Stimulated activated CD4-positive, alpha-beta T cell treated with anti-CD3 and anti-CD28 coated beads, Interleukin-2, amount 100 ng/mL, for 48 hours (primary cell): ENCODE measurements around the gene SCRN3.

Experiments used
- DNase-seq, 2 donors: peaks; one replicate each; pipeline ENCODE4 v3.0.0-alpha.2; 2020

The SCRN3 gene

DNA sequence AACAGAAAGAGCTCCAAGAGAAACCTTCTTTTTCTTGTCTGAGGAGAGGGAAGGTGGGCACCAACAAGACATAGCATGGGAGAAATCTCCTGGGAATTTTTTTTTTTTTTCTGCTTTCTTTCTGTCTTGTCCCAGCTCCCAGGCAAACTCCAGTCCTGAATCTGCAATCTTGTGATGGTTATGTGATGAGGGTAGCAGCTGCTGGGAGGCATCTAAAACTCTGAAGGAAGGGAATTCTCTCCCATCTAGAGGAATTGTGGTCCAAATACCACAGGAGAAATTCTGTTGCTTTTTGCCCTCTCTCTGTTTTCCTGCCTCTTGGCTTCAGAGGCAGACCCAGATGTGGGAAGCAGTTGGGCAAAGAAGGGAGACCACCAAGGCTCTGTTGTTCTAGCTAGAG lies 16.7 kb downstream of the SCRN3 start:
- no peak for DNase-seq

GRCh38 chr2:174428214-174428613 lies 32.7 kb downstream of the SCRN3 start:
- no peak for DNase-seq

DNA sequence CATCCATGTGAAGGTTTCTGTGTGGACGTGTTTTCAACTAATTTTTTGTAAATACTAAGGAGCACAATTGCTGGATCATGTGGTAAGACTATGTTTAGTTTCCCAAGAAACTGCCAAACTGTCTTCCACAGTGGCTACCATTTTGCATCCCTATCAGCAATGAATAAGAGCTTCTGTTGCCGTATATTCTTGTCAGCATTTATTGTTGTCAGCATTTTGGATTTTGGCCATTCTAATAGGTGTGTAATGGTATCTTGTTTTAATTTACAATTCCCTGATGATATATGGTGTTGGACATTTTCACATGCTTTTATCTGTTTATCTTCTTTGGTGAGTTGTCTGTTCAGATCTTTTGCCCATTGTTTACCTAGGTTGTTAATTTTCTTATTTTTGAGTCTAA lies 34.5 kb downstream of the SCRN3 start:
- no peak for DNase-seq

DNA sequence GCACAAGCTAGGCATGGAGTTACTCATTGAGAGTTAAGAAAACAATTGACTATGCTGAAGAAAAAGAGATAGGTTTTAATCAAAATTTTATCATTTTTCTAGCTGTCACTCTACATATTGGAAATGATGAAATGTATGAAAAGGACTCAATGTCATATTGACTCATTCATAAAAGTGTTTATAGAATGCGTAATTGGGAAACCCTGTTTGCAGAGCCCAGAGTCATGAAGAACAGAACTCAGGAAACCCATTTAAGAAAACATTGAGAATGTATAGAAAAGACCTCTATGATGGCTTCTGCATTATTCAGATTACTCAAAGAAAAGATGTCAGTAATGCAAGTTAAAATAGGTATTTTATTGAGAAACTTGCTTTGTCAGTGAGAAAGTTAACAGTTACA lies 36.4 kb downstream of the SCRN3 start:
- DNase-seq, result no peak

- no peak for DNase-seq
These were observed 40.8 kb downstream of the SCRN3 start for GRCh38 chr2:174436351-174436750.

DNA sequence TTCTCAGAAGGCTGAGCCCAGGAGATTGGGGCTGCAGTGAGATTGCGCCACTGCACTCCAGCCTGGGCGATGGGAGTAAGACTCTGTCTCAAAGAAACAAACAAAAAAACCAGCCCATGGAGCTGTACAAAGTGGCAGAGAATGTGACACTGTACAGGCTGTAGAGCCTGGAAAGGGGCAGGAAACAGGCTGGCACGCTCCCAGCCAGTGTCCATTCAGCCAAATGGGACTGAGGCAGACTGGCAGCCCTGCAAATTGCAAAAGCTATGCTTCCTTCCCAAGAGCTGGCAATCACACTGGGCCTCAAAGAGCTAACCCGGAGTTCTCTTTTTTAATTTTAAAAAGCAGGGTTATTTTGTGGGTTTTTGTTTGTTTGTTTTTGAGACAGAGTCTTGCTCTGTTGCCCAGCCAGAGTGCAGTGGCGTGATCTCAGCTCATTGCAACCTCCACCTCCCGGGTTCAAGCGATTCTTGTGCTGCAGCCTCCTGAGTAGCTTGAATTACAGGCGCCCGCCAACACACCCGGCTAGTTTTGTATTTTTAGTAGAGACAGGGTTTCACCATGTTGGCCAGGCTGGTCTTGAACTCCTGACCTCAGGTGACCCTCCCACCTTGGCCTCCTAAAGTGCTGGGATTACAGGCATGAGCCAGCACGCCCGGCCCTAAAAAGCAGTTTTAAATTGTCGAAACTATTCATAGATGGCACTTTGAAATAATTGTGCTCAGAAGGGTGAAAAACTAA lies 42.8 kb downstream of the SCRN3 start:
- DNase-seq, result no peak

DNA sequence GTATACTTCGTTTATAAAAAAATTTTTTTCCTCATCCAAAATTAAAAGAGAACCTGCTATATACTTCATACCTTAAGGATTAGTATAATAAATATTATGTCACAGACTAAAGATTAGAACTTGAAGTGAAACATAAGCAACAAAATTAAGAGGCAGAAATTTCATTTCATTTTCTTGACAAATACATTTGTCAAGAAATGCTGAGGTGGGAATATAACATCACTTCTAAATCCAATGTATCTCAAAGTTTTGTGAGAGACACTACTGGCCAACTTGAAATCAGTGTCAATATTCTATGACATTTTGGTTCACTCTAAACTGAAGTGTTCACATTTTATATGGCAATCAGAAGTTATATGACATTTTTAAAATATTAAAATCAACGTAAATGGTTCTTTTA lies 43.8 kb downstream of the SCRN3 start:
- no peak for DNase-seq

GRCh38 chr2:174439950-174440349 lies 44.4 kb downstream of the SCRN3 start:
- DNase-seq, result no peak

DNA sequence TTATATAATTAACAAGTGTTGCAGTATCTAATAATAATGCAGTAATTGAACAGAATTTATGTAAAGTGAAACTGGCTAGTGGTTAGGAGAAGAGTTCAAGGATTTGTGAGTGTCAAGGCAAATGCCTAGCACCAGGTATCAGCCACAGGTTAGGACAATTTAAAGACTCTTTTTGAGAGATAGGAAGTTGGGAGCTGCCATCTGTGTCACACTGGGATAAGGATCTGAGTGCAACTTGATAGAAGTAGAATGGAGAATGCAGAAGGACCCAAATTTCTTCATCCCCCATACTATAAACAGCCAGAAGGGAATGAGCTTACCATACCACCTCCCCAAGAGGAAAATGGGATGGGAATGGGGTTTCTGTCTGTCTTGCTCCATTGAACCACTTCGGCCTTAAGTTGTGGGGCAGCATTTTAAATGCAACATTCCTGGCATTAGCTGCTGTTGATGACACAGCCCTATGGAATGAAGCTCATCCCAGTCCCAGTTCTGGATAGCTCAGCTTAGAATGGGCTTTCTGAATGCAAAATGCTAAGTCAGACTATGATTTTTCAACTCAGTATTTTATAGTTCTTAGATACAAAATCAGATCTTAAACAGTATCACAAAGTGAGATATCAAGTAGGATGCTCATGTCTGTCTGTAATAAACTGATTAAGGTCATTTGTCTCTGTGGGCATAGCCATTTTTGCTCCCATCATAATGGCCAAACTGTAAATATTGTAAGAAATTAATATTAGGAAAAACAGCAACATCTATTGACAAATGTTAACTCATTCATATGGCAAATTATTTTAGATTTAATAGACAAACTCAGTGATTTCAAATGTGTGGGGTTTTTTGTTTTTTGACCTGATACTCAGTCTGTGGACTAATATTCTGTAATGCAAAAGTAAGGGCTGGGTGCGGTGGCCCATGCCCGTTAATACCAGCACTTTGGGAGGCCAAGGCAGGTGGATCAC lies 47.3 kb downstream of the SCRN3 start:
- no peak for DNase-seq

- DNase-seq, result no peak
These were observed 49.2 kb downstream of the SCRN3 start for GRCh38 chr2:174444761-174445160.

GRCh38 chr2:174445248-174445647 lies 49.7 kb downstream of the SCRN3 start:
- DNase-seq, result no peak

DNA sequence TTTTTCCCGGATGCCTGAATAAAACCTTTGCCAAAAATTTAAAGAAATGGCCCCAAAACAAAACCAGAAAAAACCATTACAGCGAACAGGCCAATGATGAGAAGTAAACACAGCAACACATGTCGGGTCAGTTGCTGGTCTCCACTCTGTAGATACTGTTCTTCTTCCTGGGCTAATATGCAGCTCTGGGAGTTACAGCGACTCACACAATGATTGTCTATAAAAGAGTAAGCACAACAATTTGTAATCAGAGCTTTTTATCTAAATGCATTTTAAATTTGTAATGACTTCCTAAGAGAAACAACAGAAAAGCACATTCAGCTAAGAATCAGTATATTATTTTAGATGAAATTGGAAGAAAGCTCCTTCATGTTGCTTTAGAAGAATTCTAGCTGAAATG lies 51.0 kb downstream of the SCRN3 start:
- no peak for DNase-seq

DNA sequence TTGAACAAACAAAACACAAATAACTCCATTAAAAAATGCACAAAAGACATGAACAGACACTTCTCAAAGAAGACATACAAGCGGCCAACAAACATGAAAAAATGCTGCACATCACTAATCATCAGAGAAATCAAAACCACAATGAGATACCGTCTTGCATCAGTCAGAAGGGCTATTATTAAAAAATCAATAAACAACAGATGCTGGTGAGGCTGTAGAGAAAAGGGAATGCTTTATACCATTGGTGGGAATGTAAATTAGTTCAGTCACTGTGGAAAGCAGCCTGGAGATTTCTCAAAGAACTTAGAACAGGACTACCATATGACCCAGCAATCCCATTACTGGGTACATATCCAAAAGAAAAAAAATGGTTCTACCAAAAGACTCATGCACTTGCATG lies 53.5 kb downstream of the SCRN3 start:
- DNase-seq, result no peak

GRCh38 chr2:174450021-174450816 lies 54.7 kb downstream of the SCRN3 start:
- DNase-seq, result no peak

DNA sequence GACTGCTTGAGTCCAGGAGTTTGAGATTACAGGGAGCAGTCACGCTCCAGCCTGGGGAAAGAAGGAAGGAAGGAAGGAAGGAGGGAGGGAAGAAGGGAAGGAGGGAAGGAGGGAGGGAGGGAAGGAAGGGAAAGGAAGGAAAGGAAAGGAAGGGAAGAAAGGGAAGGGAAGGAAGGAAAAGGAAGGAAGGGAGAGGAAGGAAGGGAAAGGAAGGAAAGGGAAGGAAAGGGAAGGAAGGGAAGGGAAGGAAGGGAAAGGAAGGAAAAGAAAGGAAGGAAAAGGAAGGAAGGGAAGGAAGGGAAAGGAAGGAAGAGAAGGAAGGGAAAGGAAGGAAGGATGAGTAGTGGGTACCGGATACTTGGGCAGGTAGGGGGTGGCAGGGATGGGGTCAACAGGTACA lies 59.0 kb downstream of the SCRN3 start:
- DNase-seq, result no peak

GRCh38 chr2:174461221-174461620 lies 65.7 kb downstream of the SCRN3 start:
- DNase-seq, result no peak

DNA sequence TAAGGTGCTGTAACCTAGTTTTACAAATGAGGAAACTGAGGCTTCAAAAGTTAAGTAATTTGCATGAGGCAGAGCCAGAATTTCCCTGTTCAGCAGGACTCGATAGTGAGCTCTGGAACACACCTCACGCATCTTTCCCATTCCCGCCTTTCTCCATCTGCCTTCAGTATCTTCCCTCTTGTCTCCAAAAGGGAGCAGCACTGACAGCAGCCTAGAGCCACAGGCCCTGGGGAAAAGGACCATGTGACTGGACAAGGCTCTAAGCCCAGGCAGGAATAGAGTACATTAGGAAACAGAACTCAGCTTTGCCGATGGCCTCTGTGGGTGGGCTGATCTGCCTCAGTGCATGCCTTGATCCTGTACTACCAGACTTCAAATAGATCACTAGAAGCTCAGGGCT lies 69.8 kb downstream of the SCRN3 start:
- no peak for DNase-seq

DNA sequence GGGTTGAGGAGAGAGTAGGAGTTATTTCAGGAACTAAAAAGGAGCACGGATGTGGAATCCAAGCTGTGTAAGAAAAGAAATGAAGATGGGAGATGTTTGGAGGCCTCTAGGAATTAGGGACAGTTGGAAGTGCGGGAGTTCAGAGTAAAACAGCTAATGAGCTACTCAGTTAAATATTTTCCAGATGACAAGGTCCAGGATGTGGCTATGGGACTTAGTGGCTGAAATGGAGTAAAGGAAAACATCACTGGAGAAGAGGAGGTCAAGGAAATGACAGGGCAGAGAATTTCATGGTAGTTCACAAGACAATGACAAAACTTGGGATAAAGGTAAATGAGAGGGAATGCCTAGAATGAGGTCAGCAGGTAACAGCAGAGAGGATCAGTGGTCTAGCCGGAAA lies 78.3 kb downstream of the SCRN3 start:
- DNase-seq, result no peak

GRCh38 chr2:174477759-174478158 lies 82.2 kb downstream of the SCRN3 start:
- no peak for DNase-seq
